ENCODE data around the gene ITPRID1. TPM values are rescaled to one million over a fixed set of nuclear protein-coding genes. Genes with fewer than 3 reads are reported as not detected.

ITPRID1 gene
- total and polyA plus RNA-seq, 2 donors (not counting 1 experiment from before 2014, with no cell fraction given) = not detected

DNA sequence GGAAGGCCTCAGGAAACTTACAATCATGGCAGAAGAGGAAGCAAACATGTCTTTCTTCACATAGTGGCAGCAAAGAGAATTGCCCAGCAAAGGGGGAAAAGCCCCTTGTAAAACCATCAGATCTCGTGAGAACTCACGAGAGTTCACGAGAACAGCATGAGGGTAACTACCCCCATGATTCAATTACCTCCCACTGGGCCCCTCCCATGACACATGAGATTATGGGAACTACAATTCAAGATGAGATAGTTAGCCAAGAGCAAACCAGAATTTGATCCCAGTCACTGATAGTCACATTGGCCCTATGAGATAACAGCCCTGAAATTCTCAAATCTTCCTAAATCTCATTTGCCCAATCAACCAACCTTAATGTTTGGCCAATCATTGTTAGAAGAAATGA, 18.2 kb upstream of the ITPRID1 start:
- H3K4me1 ChIP-seq (ENCODE audit: control insufficient read depth in 2 of 2, insufficient read depth in 2 of 2, low read length in 2 of 2) = no peaks in the 10 kb centered on the region
- no peak overlapping the region for H3K9ac ChIP-seq (ENCODE audit: low read length)
- DNase-seq (no peak), ATAC-seq (ENCODE audit: low read depth) (no peak)
- H4K20me1 ChIP-seq (ENCODE audit: control insufficient read depth, insufficient read depth, low read length, poor library complexity, severe bottlenecking) = no peaks in the 10 kb centered on the region
- no peaks in the 10 kb centered on the region for H3K36me3 ChIP-seq (replicated peaks in 1 of 2; ENCODE audit: control extremely low read depth in 1 of 2, control insufficient read depth in 1 of 2, extremely low read depth in 1 of 2, insufficient read depth in 2 of 2, low read length in 1 of 2)
- no CpG with 5 or more reads among the region's 3 CpGs for WGBS (ENCODE audit: insufficient coverage)
- H3K27ac ChIP-seq (ENCODE audit: low read length in 2 of 2) = no peak overlapping the region
- H3K4me3 ChIP-seq (ENCODE audit: control extremely low read depth in 1 of 5, extremely low read depth in 1 of 5, insufficient read depth in 1 of 5, low read depth in 2 of 5, low read length in 4 of 5) = no peak overlapping the region
- Mint-ChIP-seq H3K27me3 (no peaks in the 10 kb centered on the region), H3K9me3 (ENCODE audit: insufficient read depth) (no peaks in the 10 kb centered on the region), H3K4me1 (no peaks in the 10 kb centered on the region), H3K4me3 (no peak overlapping the region), H3K27ac (no peak overlapping the region)
- H2AFZ ChIP-seq (ENCODE audit: insufficient read depth, low read depth, low read length, poor library complexity, severe bottlenecking) = no peak overlapping the region
- intact Hi-C loops (cut with micrococcal nuclease) = no loop called here
- H3K9me3 ChIP-seq (ENCODE audit: control extremely low read depth in 1 of 3, control insufficient read depth in 2 of 3, insufficient read depth in 1 of 3, low read length in 2 of 3) = peaks cover 0 to 7% (median 0%) of the 10 kb centered on the region in 3 donors
- no peak overlapping the region for H3K4me2 ChIP-seq (replicated peaks; ENCODE audit: low read depth, low read length, poor library complexity, severe bottlenecking)
- CTCF ChIA-PET = no interaction called here
- POLR2A ChIA-PET = no interaction called here
- H3K79me2 ChIP-seq (ENCODE audit: control insufficient read depth, insufficient read depth, low read length) = no peaks in the 10 kb centered on the region
- H3K27me3 ChIP-seq (replicated peaks in 1 of 4; ENCODE audit: control extremely low read depth in 1 of 4, control insufficient read depth in 3 of 4, insufficient read depth in 4 of 4, low read length in 3 of 4) = no peaks in the 10 kb centered on the region
- TF ChIP-seq, protein P1, sequence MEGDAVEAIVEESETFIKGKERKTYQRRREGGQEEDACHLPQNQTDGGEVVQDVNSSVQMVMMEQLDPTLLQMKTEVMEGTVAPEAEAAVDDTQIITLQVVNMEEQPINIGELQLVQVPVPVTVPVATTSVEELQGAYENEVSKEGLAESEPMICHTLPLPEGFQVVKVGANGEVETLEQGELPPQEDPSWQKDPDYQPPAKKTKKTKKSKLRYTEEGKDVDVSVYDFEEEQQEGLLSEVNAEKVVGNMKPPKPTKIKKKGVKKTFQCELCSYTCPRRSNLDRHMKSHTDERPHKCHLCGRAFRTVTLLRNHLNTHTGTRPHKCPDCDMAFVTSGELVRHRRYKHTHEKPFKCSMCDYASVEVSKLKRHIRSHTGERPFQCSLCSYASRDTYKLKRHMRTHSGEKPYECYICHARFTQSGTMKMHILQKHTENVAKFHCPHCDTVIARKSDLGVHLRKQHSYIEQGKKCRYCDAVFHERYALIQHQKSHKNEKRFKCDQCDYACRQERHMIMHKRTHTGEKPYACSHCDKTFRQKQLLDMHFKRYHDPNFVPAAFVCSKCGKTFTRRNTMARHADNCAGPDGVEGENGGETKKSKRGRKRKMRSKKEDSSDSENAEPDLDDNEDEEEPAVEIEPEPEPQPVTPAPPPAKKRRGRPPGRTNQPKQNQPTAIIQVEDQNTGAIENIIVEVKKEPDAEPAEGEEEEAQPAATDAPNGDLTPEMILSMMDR (IDR thresholded peaks at IDR 0.05) = no peak
- TF ChIP-seq EZH2 (IDR thresholded peaks at IDR 0.05; ENCODE audit: borderline replicate concordance, insufficient read depth, low read depth, low read length, poor library complexity, severe bottlenecking) = no peak

DNA sequence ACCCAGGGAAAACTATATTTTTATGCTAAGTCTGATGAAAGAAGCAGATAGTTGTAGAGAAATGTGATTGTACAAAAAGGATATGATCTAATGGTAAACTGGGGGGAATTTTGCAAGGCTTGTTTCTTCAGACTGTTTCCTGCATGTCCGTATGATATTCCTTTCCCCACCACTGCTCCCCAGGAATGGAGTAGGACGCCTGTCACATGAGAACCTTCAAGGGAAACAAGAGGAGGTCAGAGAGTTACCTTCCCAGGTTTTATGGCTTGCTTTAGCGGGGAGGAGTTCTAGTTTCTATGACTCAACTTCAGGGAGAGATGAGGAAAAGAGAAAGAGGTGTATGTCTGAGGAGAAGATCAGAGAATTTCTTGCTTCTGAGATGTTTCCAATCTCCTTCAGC, 16.4 kb upstream of the ITPRID1 start:
- H3K4me3 Mint-ChIP-seq = no peak overlapping the region
- H3K4me1 Mint-ChIP-seq = no peaks in the 10 kb centered on the region
- H3K27ac Mint-ChIP-seq = no peak overlapping the region
- CTCF ChIA-PET = no interaction called here
- DNase-seq = no peak
- no peak for ATAC-seq (ENCODE audit: low read depth)
- no peak overlapping the region for H3K4me2 ChIP-seq (replicated peaks; ENCODE audit: low read depth, low read length, poor library complexity, severe bottlenecking)
- H3K27ac ChIP-seq (ENCODE audit: low read length in 2 of 2) = no peak overlapping the region
- no peaks in the 10 kb centered on the region for H3K36me3 ChIP-seq (replicated peaks in 1 of 2; ENCODE audit: control extremely low read depth in 1 of 2, control insufficient read depth in 1 of 2, extremely low read depth in 1 of 2, insufficient read depth in 2 of 2, low read length in 1 of 2)
- intact Hi-C loops (cut with micrococcal nuclease) = no loop called here
- POLR2A ChIA-PET = no interaction called here
- no peak overlapping the region for H3K9ac ChIP-seq (ENCODE audit: low read length)
- no peaks in the 10 kb centered on the region for H4K20me1 ChIP-seq (ENCODE audit: control insufficient read depth, insufficient read depth, low read length, poor library complexity, severe bottlenecking)
- WGBS (ENCODE audit: insufficient coverage) = no CpG with 5 or more reads among the region's 3 CpGs
- no peaks in the 10 kb centered on the region for H3K9me3 Mint-ChIP-seq (ENCODE audit: insufficient read depth)
- H3K27me3 Mint-ChIP-seq = no peaks in the 10 kb centered on the region
- no peak overlapping the region for H2AFZ ChIP-seq (ENCODE audit: insufficient read depth, low read depth, low read length, poor library complexity, severe bottlenecking)
- TF ChIP-seq, protein P1 (IDR thresholded peaks at IDR 0.05) = no peak
- H3K4me3 ChIP-seq (ENCODE audit: control extremely low read depth in 1 of 5, extremely low read depth in 1 of 5, insufficient read depth in 1 of 5, low read depth in 2 of 5, low read length in 4 of 5) = no peak overlapping the region
- H3K4me1 ChIP-seq (ENCODE audit: control insufficient read depth in 2 of 2, insufficient read depth in 2 of 2, low read length in 2 of 2) = no peaks in the 10 kb centered on the region
- H3K27me3 ChIP-seq (replicated peaks in 1 of 4; ENCODE audit: control extremely low read depth in 1 of 4, control insufficient read depth in 3 of 4, insufficient read depth in 4 of 4, low read length in 3 of 4) = no peaks in the 10 kb centered on the region
- no peaks in the 10 kb centered on the region for H3K79me2 ChIP-seq (ENCODE audit: control insufficient read depth, insufficient read depth, low read length)
- peaks cover 0 to 7% (median 0%) of the 10 kb centered on the region in 3 donors for H3K9me3 ChIP-seq (ENCODE audit: control extremely low read depth in 1 of 3, control insufficient read depth in 2 of 3, insufficient read depth in 1 of 3, low read length in 2 of 3)

Data from B cell (primary cell).